ENCODE data around the gene STIMATE.

- TF ChIP-seq POLR2A (IDR thresholded peaks at IDR 0.05) (no peak), CTCF (IDR thresholded peaks at IDR 0.05) (no peak), EP300 (IDR thresholded peaks at IDR 0.05) (no peak), POLR2AphosphoS5 (IDR thresholded peaks at IDR 0.05) (no peak)
Observed at GRCh38 chr3:52865994-52866393, 31.4 kb downstream of the STIMATE start.

All from stomach (tissue), 4 donors.